GM12878 (cell line): ENCODE results near the gene FAM222A. TPM values are rescaled to one million over a fixed set of nuclear protein-coding genes. Genes with fewer than 3 reads are reported as not detected.

Experiments
- ATAC-seq: fragments of 200-7000 bp; cut with Tn5 transposase; 3 replicates; pipeline ENCODE4 v1.9.1; 2020; ENCODE audit warnings: mild to moderate bottlenecking, moderate library complexity
- BruUV-seq: library from RNA; stranded (reverse); fragments of 400-500 nt; replicated peaks from 2 replicates; lab custom pipeline; 2021; lab: Mats Ljungman, UMichigan
- CTCF ChIA-PET: fragments of 300-600 bp; sonication (Branson Sonifier 250); formaldehyde crosslinking; extraction: SDS; loops from one replicate; lab custom pipeline; 2021; ENCODE audit warnings: inconsistent platforms; lab: Yijun Ruan, JAX
- POLR2A ChIA-PET: fragments of 350-600 bp; formaldehyde crosslinking; extraction: SDS; loops from one replicate; lab custom pipeline; 2021; ENCODE audit warnings: inconsistent platforms; lab: Charles Lee
- RAD21 ChIA-PET: fragments of 300-600 bp; sonication (Branson Sonifier 250); formaldehyde crosslinking; loops from one replicate; lab custom pipeline; 2023; ENCODE audit warnings: antibody characterized with exemption; ENCODE audit not compliant: unreplicated experiment; lab: Charles Lee
- SMC1A ChIA-PET: fragments of 300-600 bp; sonication (Branson Sonifier 250); formaldehyde crosslinking; loops from one replicate; lab custom pipeline; 2023; ENCODE audit not compliant: unreplicated experiment, uncharacterized antibody; lab: Charles Lee
- DNase-seq: peaks from one replicate; pipeline ENCODE4 v3.0.0-alpha.2; 2011; ENCODE audit warnings: low read depth, low spot score
- FAIRE-seq: peaks from 3 replicates; lab custom pipeline; 2011; peaks lifted over from hg19 to GRCh38; lab: Jason Lieb, UNC
- H2AFZ ChIP-seq: 2 replicates; pipeline ENCODE4 v1.6.0; 2011; ENCODE audit warnings: low read depth, low read length, control low read depth; ENCODE audit not compliant: control insufficient read depth
- H3K27ac ChIP-seq: 2 replicates; pipeline ENCODE4 v1.5.1; 2011; ENCODE audit warnings: control low read depth; ENCODE audit not compliant: control insufficient read depth, insufficient read depth
- H3K27me3 ChIP-seq, 2 experiments: replicated peaks in 1 of 2; 2 replicates each; pipeline versions ENCODE4 v1.6.0 to v1.6.1; 2011; ENCODE audit warnings: low read length in 1 of 2; ENCODE audit not compliant: control insufficient read depth in 2 of 2, insufficient read depth in 2 of 2
- H3K36me3 ChIP-seq, 2 experiments: 2 replicates each; pipeline ENCODE4 v1.5.1; 2011; ENCODE audit warnings: low read length in 1 of 2; ENCODE audit not compliant: control insufficient read depth in 2 of 2, insufficient read depth in 2 of 2
- H3K4me1 ChIP-seq: 2 replicates; pipeline ENCODE4 v1.6.1; 2011; ENCODE audit warnings: mild to moderate bottlenecking, low read length, moderate library complexity, mixed read lengths; ENCODE audit not compliant: control insufficient read depth, insufficient read depth
- H3K4me2 ChIP-seq: 2 replicates; pipeline ENCODE4 v1.6.0; 2011; ENCODE audit warnings: control low read depth; ENCODE audit not compliant: control insufficient read depth, insufficient read depth
- H3K4me3 ChIP-seq: fragments of 200-600 bp; sonication (generic); 2 replicates; pipeline ENCODE4 v1.5.1; 2016
- H3K79me2 ChIP-seq: 2 replicates; pipeline ENCODE4 v1.6.0; 2011; ENCODE audit warnings: low read length; ENCODE audit not compliant: control insufficient read depth, insufficient read depth
- H3K9ac ChIP-seq: 2 replicates; pipeline ENCODE4 v1.8.0; 2011; ENCODE audit warnings: low read length, control low read depth, mixed read lengths; ENCODE audit not compliant: control insufficient read depth, insufficient read depth
- H3K9me3 ChIP-seq: replicated peaks from 3 replicates; pipeline ENCODE4 v1.5.1; 2011; ENCODE audit warnings: mild to moderate bottlenecking, low read length; ENCODE audit not compliant: control insufficient read depth, insufficient read depth
- H4K20me1 ChIP-seq: 2 replicates; pipeline ENCODE4 v1.6.0; 2011; ENCODE audit not compliant: control insufficient read depth, insufficient read depth
- CHD4 ChIP-seq: fragments of 200-600 bp; sonication (generic); IDR thresholded peaks from 2 replicates; pipeline ENCODE4 v1.6.1; 2016; ENCODE audit warnings: mild to moderate bottlenecking
- EZH2 ChIP-seq: IDR thresholded peaks from 2 replicates; pipeline ENCODE4 v1.6.1; 2012; ENCODE audit warnings: low read depth, mild to moderate bottlenecking, control low read depth, inconsistent platforms, low read length, borderline replicate concordance; ENCODE audit not compliant: control insufficient read depth
- HDAC2 ChIP-seq: fragments of 200-600 bp; sonication (generic); IDR thresholded peaks from 2 replicates; pipeline ENCODE4 v1.6.1; 2017
- IKZF1 ChIP-seq: fragments of 450-650 bp; conservative IDR thresholded peaks from 2 replicates; pipeline ENCODE4 v1.6.1; 2017; ENCODE audit warnings: antibody characterized with exemption, mild to moderate bottlenecking
- KLF5 ChIP-seq: fragments of 450-650 bp; IDR thresholded peaks from 2 replicates; pipeline ENCODE4 v1.6.1; 2014; ENCODE audit warnings: mild to moderate bottlenecking; ENCODE audit not compliant: partially characterized antibody
- SUPT20H ChIP-seq: IDR thresholded peaks from 2 replicates; pipeline ENCODE4 v1.6.1; 2011; ENCODE audit warnings: low read depth, mild to moderate bottlenecking, low read length, moderate library complexity, borderline replicate concordance; ENCODE audit not compliant: control insufficient read depth
- WGBS: methylation state at CpG from one replicate; pipeline ENCODE4 v1.1.6; 2016; ENCODE audit warnings: low lambda C conversion rate; ENCODE audit not compliant: insufficient replicate concordance, insufficient coverage; ENCODE audit errors: missing lambda C conversion rate; 5-methylcytosine and 5-hydroxymethylcytosine counted together
- in situ Hi-C: fragments of 300-500 bp; cut with MboI; formaldehyde crosslinking; loops from 9 replicates; pipeline ENCODE4 v1.14.3; 2018; ENCODE audit warnings: mixed read lengths
- intact Hi-C: fragments of 100-400 bp; cut with micrococcal nuclease; formaldehyde crosslinking; loops from one replicate; pipeline ENCODE4 v1.14.2; 2022; ENCODE audit not compliant: unreplicated experiment
- polyA plus RNA-seq, 11 experiments: library from polyadenylated mRNA; depleted of rRNA in 4 of 11; unstranded in 6 of 11; stranded (reverse) in 5 of 11; fragments of >200 nt; fragmentation: Nextera tagmentation in 4 of 11; fragmentation: Illumina TruSeq in 1 of 11; extraction: Ambion mirVana in 4 of 11; extraction: Trizol in 1 of 11; gene quantifications; 1 replicate in 1 of 11; 2 replicates in 10 of 11; pipeline versions ENCODE4 v1.2.1 to v1.2.3, GENCODE V29; 2011 to 2016; ENCODE audit warnings: inconsistent platforms in 2 of 11, missing spikeins in 2 of 11, low read depth in 1 of 11
- total RNA-seq, 4 experiments: library from RNA; depleted of rRNA in 3 of 4; stranded (reverse); fragments of >200 nt in 3 of 4; fragmentation: Illumina TruSeq in 1 of 4; extraction: Trizol in 1 of 4; gene quantifications; 2 replicates each; pipeline versions ENCODE4 v1.2.1 to v1.2.3, GENCODE V29; 2013 to 2021
- TF ChIP-seq, protein P1 (sequence below): IDR thresholded peaks from 2 replicates; pipeline ENCODE4 v1.6.1; 2012; ENCODE audit warnings: low read depth, low read length, improper control_type of control experiment
- TF ChIP-seq, protein P2 (sequence below): fragments of 450-650 bp; IDR thresholded peaks from 2 replicates; pipeline ENCODE4 v1.6.1; 2016; ENCODE audit warnings: mild to moderate bottlenecking

FAM222A gene
- total and polyA plus RNA-seq, 10 of the 15 experiments (the other 5 are each of a cell fraction or from before 2014, with no cell fraction given) = 0.04 to 0.49 (median 0.14) TPM; not detected in 3

DNA sequence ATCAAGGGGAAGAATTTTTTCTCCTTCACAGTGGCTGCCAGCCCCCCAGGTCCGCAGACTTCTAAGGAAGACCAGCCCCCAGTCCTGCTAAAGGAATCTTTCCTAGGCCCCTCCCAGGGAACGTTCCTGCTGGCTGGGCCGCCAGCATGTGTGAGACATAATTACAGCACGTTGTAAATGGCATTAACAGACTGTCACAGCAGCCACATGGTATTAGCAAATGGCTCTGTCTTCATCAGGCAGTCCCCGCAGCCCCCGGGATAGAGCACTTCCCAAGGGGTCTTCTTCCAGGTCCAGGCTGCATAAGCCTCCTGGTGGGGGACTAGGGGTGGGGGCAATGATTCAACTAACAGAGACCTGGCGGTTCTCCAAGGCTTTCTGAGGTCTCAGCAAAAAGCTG is 34.9 kb upstream of the FAM222A start (continued):
- TF ChIP-seq SUPT20H = no peak
- TF ChIP-seq, protein P1, sequence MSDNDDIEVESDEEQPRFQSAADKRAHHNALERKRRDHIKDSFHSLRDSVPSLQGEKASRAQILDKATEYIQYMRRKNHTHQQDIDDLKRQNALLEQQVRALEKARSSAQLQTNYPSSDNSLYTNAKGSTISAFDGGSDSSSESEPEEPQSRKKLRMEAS = no peak
- TF ChIP-seq KLF5 = no peak

DNA sequence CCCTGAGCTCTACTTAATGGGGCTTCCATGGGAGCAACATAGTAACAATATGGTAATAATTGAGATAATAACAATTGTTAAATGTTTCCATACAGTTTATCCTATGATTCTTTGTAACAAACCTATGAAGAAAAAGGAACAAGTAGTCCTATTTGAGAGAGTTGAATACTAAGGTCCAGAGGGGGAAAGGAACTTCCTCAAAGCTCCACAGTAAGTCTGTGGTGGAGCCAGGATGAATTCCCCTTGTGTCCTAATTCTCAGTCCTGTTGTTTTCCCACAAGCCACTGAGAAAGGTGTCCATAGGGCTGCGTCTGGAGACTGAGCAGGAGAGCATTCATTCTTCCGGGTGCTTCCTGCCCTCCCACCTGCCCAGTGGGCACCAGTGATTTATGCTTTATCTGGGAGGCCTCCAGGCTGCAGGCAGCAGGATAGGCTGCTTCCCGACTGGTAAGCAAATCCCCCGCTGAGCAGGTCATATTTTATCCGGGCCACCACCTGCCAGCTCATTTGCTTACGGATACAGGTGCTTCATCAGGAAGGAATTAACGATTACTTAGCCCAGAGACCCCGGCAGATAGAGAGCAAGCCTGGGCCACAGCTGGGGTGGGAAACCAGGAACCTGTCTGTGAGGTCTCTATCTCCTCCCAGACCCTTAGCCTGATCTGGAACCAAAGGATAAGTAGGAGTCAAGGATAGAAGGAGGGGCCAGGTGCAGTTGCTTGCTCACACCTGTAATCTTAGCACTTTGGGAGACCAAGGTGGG is 33.9 kb upstream of the FAM222A start:
- ChIA-PET SMC1A (no interaction called here), POLR2A (no interaction called here), CTCF (interaction anchor here (1.2 kb wide), 1 partner anchor 19 kb away, joined by 4 read pairs; no protein-coding TSS in a partner anchor), RAD21 (no interaction called here)
- in situ Hi-C loops (no loop called here), intact Hi-C loops (no loop called here)
- no peak overlapping the region for H3K9ac ChIP-seq
- no peaks in the 10 kb centered on the region for H3K36me3 ChIP-seq
- no peak overlapping the region for H3K27ac ChIP-seq
- no peaks in the 10 kb centered on the region for H3K79me2 ChIP-seq
- DNase-seq = no peak
- no peak for FAIRE-seq
- peaks cover 0 to 6% of the 10 kb centered on the region in 2 experiments; a peak in 2 of 4 replicates for H3K27me3 ChIP-seq
- H3K4me3 ChIP-seq = no peak overlapping the region
- H4K20me1 ChIP-seq = no peaks in the 10 kb centered on the region
- no peaks in the 10 kb centered on the region for H3K9me3 ChIP-seq
- no TSS peak for BruUV-seq
- ATAC-seq = no peak
- no peak overlapping the region for H3K4me2 ChIP-seq
- no peak overlapping the region for H2AFZ ChIP-seq
- H3K4me1 ChIP-seq = no peaks in the 10 kb centered on the region
- WGBS = 12% methylated on average over 8 of the region's 8 CpGs
- TF ChIP-seq CHD4 (no peak), IKZF1 (no peak), EZH2 (no peak), HDAC2 (no peak)
- TF ChIP-seq, protein P2, sequence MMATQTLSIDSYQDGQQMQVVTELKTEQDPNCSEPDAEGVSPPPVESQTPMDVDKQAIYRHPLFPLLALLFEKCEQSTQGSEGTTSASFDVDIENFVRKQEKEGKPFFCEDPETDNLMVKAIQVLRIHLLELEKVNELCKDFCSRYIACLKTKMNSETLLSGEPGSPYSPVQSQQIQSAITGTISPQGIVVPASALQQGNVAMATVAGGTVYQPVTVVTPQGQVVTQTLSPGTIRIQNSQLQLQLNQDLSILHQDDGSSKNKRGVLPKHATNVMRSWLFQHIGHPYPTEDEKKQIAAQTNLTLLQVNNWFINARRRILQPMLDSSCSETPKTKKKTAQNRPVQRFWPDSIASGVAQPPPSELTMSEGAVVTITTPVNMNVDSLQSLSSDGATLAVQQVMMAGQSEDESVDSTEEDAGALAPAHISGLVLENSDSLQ = no peak
